ENCODE results near the gene OR52H1.
"Not testable (repeated sequence)": the region's sequence is repeated elsewhere in the genome, so short reads cannot be mapped to it uniquely, and the experiment has no call there.

OR52H1 gene

DNA sequence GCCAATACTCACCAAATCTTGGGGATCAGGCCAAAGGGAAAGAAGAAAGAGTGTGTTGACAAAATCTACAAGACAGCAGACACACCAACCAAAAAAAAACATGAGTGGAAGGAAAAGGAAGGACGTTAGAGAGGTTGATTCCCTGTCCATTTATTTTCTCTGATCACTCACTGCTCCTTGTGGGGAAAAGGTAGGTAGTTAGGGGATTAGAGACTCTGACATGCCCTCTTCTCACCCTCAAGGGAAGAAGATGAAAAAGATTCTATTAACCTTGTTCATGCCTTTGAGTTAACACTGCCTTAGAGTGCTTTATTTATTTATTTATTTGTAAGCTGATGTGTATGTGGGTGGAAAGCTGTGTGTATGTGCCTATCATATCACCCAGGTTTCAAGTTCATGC lies at the start of gene OR52H1:
OR52H1 (minus strand) TSS at position 101 of the 400 bp plus-strand sequence. CDS start 3,035 bp downstream, outside the sequence.
- DNase-seq = no peak

DNA sequence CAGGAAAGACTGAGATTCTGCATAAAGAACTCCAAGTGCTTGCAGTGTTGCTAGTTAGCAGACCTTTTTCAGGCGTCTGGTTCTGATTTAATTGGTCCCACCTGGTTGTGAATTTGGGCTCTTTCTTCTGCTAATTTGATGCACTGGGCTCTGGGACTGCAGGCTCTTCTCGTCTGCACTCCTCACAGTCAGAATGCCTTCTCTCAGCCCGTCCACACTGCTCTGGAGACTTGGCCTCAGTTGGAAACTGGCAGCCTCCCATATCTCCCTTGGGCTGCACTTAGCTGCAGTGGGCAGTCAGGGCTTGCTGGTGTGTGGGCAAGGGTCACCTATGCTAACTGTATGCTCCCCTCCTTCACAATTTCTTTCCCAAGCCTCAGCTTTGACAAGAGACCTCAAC lies 49.6 kb upstream of the OR52H1 start:
- DNase-seq = no peak

DNA sequence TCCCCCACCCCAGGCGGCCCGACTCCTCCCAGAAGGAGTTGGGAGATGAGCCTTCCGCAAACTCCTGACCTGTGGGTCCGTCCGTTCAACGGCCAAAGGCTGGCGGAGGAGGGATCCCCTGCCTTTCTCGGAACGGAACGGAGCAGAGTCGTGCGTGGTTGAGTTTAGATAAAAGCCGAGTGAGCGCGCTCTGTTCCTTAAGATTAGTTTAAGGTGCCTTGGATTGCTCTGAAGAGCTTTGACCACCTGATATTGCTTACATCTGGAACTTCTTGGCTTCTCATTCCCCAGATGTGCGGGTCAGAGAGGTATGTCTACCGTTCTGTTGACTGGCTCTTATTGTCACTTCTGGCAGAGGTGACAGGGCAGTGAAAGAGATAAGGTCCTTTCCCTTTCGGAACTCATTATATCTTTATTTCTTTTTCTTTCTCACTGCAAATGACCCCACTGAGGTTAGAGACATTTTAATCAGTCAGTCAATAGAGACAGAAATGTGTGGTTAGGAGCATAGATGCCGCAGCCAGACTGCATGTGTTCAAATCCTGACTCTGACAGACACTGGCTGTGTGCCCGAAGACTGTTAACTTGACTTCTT lies 48.4 kb upstream of the OR52H1 start, which contains the start of gene TRIM6:
TRIM6 (plus strand) TSS at position 31 of the 595 bp plus-strand sequence; CDS start at position 292, 261 bp downstream.
- peak in 4 of 14 donors; percentile 4 to 18 (median 10) for DNase-seq

DNA sequence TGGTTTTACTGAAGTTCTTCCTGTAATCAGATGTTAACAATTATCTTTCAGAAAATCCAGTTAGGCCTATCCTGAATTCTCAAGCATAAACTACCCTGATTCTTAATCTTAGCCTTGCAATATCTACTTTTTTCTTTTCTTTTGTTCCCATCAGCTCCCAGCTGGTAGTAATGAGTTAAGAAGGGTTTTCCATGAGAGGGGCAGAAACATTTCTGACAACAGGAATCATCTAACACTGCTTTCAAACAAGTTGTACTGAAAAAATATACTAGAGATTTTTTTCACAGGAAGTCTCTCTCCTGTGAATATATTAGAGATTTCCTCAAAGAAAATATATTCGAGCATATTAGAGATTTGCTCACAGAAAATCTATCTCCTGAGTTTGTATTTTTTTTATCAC lies 44.8 kb upstream of the OR52H1 start:
- no peak for DNase-seq

DNA sequence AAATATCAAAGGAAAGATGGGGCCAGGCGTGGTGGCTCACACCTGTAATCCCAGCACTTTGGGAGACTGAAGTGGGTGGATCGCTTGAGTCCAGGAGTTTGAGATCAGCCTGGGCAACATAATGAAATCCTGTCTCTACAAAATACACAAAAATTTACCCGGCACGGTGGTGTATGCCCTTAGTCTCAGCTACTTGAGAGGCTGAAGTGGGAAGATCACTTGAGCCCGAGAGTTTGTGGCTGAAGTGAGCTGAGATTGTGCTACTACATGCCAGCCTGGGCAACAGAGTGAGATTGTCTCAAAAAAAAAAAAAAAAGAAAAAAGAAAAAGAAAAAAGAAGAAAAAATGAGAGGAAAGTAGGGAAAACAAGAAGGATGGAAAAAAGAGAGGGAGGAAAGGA lies 44.3 kb upstream of the OR52H1 start:
- no peak for DNase-seq

DNA sequence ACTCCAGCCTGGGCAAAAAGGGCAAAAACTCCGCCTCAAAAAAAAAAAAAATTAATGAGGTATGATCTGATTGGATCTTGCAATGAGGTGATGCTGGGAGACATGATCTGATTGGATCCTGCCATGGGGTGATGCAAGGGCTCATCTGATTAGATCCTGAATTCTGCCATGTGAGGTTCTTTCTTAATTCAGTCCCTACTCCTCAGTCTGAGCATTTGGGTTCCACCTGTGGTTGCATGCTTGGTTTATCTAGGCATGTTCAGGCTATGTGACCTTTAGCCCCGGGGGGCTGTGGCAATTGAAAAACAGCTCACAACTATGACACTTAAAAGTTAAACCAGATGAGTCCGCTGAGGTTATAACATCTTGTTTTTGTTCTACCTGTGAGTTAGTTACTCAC lies 43.3 kb upstream of the OR52H1 start:
- no peak for DNase-seq

DNA sequence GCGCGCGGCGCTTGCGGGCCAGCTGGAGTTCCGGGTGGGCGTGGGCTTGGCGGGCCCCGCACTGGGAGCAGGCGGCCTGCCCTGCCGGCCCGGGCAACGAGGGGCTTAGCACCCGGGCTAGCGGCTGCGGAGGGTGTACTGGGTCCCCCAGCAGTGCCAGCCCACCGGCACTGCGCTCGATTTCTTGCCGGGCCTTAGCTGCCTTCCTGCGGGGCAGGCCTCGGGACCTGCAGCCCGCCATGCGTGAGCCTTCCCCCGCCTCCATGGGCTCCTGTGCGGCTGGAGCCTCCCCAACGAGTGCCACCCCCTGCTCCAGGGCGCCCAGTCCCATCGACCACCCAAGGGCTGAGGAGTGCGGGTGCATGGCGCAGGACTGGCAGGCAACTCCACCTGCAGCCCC lies 41.6 kb upstream of the OR52H1 start:
- DNase-seq = not testable (repeated sequence)

DNA sequence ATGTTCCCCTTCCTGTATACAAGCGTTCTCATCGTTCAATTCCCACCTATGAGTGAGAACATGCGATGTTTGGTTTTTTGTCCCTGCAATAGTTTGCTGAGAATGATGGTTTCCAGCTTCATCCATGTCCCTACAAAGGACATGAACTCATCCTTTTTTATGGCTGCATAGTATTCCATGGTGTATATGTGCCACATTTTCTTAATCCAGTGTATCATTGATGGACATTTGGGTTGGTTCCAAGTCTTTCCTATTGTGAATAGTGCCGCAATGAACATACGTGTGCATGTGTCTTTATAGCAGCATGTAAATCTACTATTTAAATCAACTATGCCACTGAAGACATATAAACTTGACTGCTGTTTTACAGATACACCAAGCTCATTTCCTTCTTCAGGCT lies 36.1 kb upstream of the OR52H1 start:
- DNase-seq = not testable (repeated sequence)

DNA sequence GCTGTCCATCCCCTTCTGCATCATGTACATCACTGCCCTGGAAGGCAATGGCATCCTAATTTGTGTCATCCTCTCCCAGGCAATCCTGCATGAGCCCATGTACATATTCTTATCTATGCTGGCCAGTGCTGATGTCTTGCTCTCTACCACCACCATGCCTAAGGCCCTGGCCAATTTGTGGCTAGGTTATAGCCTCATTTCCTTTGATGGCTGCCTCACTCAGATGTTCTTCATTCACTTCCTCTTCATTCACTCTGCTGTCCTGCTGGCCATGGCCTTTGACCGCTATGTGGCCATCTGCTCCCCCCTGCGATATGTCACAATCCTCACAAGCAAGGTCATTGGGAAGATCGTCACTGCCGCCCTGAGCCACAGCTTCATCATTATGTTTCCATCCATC lies 32.7 kb upstream of the OR52H1 start:
- no peak for DNase-seq

DNA sequence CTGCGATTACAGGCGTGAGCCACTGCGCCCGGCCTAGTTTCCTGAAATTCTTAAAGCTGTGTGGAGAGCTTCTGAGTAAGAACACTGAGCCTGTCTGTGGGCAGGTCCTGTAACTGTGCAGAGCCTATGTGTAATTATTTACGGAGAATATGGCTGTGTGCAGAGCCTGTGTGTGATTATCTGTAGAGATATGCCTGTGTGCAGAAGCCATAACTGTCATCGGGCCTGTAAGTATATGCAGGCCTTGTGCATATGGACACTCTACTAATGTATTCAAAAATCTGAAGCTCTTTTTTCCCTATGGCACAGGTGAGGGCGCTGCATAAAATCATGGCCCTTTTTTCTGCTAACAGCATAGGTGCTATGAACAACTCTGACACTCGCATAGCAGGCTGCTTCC lies 32.2 kb upstream of the OR52H1 start, which contains the start of gene OR52B6:
OR52B6 (plus strand) TSS at position 301 of the 400 bp plus-strand sequence; CDS start at position 301, 0 bp downstream.
- DNase-seq = no peak

DNA sequence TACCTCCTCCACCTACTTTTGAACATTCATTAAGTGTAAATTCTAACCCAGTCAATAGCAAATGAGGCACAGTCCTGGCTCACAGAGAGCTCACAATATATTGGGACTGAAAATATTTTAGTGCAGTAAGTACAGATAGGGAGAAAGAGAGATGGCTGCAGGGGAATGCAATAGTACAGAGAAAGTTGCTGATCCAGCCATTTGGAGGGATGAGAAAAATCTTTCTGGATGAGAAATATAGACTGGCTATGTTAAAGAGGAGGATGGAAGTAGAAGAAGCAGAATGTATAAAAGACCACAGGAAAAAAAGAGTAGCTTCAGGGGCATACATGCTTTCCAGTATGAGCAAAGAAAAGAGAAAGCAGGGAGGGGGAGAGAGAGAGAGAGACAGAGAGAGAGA lies 28.8 kb upstream of the OR52H1 start:
- no peak for DNase-seq

DNA sequence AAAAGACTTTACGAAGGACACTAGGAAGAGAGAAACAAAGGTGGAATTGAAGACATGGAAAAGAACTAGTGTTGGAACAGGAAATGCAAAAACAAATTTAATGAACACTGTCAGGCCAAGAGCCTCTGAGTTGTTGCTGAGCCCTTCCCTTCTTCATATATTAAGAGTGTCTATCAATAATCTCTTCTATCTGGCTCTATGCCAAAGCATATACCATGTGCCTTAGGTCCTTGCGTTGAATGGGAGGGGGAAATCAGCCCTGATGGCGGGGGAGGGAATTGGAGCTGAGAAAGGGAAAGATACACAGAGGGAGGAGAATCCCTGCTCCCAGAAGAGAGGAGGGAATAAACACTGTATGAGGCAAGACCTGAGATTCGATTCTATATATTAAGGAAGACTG lies 26.8 kb upstream of the OR52H1 start:
- no peak for DNase-seq

DNA sequence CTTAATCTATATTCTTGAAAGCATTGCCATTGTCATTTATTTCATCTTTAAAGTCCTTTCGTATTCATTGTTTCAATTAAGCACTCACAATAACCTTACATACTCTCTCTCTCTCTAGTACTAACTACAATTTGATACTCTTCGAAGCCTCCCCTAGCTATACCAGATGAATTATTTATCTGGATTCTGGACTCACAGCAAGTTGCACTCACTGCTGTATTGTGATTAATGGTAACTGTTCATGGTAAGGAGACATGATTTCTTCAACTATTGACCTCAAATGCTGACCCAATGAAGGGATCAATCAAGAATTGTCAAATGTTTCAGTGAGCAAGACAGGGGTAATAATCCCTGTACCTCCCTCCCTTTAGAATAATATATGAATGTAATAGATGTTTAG lies 26.3 kb upstream of the OR52H1 start:
- DNase-seq = no peak

DNA sequence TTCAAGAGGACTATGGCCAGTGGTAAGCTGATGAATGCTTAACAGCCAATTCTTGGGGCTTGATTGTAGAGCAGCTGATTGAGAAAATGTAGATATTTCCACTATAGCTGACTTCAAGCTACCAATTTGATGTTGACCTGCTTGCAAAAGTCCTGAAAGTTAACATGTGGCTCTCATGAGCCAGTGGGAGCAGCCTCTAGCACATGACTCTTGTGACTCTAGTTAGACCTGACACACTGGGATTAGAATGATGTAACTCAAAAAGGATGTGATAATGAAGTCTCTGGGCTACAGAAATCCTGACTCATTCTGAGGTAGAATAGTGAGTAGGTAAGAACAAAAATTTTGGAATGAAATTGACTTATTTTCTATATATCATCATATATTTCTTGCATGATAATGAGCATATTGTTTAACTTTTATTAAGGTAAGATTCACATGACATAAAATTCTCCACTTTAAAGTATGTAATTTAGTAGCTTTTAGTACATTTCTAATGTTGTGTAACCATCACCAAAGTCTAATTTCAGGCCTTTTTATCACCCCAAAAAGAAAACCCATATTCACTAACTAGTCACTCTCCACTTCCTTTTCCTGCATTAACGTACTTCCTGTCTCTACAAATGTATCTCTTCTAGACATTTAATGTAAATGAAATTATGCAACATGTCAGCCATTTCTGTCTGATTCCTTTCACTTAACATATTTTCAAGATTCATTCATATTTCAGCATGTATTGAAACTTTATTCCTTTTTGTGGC lies 16.1 kb upstream of the OR52H1 start:
- DNase-seq = no peak

DNA sequence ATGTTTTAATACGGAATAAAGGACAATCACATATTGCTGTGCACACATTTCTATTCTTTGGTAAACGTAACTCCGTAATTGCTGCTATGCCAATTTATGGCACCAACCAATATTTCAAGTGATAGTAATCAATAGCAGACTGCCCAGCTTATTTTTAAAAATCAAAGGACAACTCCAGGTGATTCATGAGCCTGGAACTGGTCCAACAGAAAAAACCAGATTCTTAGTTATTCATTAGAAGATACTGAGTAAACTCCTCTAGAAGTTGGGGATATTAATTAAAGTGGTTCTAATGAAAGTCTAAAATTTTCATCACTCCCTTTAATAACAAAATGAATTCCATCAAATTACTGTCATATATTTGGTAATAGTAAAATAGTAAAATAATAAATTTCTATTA lies 9.4 kb upstream of the OR52H1 start:
- no peak for DNase-seq

DNA sequence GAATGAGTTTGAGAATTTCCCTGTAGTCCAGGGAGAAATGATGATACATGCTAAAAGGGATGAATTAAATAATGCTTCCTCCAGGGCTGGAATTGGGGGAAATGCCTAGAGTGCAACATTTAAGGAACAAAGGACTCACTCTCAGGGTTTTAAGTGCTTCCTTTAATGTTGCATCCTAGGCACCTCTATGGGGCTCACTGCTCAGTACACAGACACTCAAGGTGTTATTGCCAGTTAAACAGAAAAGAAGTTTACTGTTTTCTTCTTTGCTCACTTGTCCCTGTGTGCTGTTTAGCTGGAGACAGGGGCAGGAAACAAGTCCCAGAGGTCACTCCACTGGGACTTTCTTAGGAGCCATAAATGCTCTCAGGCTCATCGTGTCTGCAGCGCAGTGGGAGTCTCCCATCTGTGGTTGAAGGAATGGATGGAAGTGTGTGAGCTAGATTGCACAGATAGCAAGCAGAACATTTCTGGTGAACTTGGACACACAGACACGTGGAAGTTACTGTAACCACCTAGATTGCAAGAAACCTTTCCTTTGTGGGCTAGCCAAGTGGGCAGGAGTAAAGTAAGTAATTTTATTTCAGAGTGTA lies 8.4 kb upstream of the OR52H1 start:
- DNase-seq = no peak

DNA sequence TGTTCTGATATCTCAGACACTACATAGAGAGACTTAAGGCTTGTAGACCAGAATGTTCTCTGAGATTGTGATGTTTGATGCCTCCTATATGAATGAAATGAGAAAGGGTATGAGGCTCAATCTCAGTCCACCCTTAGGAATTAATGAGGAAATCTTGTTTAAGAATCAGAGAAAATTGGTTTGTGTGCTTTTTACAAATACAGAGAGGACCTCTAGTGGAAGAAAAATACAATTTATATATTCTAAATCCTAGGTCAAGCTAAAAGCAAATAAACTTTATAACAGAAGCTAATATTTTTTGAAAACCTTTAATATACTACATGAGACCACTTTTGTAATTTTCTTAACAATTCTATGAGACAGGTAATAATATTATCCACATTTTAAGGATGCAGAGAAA lies 5.0 kb upstream of the OR52H1 start:
- DNase-seq = no peak

DNA sequence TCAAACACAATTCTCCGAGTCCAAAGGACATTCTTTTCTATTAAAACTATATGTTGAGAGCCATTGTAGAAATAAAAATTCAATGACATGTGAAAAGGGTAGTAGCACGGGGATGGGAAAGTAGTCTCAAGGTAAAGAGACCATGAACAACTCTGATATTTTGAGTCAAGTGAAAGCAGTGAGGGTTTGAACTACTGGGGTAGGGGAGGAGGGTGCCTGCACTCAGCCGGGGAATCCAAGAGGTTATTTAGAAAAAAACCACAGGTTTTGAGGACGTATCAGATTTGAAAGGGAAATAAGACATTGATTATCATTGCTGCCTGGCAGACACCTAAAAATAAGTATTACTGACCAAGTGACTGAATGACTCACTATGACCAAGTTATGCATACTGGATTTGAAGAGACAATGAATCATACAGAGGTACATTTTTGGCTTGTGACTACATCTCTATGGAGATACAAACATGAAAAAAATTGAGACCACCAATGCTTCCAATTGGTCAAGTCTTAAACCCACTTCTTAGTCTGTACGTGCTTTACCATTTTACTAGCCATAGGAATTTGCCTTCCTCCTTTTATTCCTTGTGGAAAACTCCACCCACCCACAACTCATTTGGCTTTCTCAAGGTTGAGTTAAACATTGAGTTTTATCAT lies 2.2 kb upstream of the OR52H1 start:
- no peak for DNase-seq

DNA sequence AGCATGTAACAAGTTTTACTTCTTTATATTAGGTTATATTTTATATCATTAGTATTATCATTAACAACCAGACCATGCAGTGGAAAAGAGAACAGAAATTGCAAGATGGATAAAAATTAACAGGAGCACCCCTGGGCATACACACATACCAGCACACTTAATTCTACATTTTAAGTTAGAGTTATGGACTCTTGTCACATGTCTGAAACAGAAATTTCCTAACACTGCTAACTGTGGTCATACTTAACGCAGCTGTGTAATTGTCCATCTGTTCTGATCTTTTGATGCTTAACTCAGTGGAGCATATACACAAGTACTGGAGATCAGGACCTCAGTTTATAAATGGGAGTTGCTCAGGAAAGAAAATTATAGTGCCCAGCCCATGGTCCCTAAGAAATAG lies 358 bp downstream of the OR52H1 start:
- no peak for DNase-seq

DNA sequence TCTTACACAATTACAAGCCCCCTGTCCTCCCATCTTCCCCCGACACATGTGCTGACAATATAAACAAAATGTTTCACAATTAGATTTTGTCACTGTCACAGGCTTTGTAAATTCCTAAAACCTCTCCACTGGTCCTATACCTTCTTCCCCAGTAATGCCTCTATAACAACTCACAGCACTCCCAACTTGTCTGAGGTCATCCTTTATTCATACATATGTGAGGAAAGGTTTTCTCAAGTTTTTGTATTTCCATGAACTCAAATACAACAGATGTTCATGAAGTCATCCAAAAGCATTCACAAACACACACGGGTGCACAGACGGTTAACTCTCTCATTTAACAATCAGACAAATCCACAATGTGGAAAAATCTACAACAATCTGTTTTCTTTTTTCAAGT lies 1.9 kb downstream of the OR52H1 start:
- no peak for DNase-seq

DNA sequence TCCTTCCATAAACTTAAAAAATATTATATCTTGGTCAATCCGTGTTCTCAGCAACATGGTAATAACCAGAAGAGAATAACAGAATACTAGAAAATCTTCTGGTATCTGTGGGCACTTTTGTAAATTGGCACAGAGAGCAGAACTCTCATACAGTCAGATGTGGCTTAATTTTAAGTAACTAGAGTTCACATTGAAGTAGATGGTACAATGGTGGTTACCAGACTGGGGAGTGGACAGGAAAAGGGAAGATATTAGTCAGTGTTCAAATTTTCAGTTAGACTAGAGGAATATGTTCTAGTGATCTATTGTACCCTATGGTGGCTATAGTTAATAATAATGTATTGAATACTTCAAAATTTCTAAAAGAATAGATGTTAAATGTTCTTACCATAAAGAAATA lies 6.9 kb downstream of the OR52H1 start:
- DNase-seq = no peak

DNA sequence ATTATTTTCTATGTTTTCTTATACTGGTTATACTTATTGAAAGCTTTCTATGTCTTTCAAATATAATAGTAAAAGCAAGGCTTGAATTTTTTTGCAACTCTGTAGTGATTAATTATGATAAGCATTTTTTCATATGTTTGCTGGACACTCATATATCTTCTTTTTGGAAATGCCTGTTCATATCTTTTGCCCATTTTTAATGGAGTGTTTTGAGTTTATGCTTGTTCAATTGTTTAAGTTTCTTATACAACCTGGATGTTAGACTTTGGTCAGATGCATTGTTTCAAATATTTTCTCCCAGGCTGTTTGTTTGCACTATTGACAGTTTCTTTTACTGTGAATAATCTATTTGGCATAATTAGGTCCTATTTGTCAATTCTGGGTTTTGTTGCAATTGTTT lies 11.9 kb downstream of the OR52H1 start:
- DNase-seq = no peak

DNA sequence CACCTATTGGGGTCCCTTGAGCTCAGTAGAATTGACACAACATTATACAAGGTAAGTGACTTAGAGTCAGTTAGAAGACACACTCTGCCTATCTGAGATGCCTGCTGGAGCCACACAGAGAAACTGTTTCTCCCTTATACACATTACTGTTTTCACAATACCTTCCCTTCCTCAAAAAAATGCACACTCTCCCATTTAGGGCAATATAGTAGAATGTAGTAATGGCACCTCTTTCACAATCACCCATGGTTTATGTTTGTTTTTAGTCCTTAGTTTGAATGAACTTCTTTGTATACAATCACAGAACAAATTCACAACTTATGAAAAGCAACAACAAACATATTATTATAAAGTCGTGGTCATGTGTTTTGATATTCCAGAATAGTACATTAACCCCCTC lies 14.3 kb downstream of the OR52H1 start:
- no peak for DNase-seq
